Activated CD4-positive, CD25-positive, alpha-beta regulatory T cell treated with anti-CD3 and anti-CD28 coated beads, Interleukin-2, amount 50 U/mL, for 24 hours (primary cell): Measurements from ENCODE around the gene RNF157.
A peak's percentile ranks its signal among the peaks of the same experiment; 100 is the strongest.
"Not testable (repeated sequence)": the region's sequence is repeated elsewhere in the genome, so short reads cannot be mapped to it uniquely, and the experiment has no call there.

Experiments
- ATAC-seq, 2 donors: fragments of 150-1000 bp; cut with Tn5 transposase; one replicate each; pipeline ENCODE4 v1.10.0; 2021; ENCODE audit warnings: mild to moderate bottlenecking in 1 of 2, moderate library complexity in 1 of 2

RNF157 gene

GRCh38 chr17:76188213-76189016, 51.9 kb downstream of the RNF157 start:
- no peak for ATAC-seq

- not testable (repeated sequence) for ATAC-seq
These were observed 53.5 kb downstream of the RNF157 start for GRCh38 chr17:76186774-76187173.

GRCh38 chr17:76184290-76184689, 56.0 kb downstream of the RNF157 start:
- no peak for ATAC-seq

GRCh38 chr17:76182016-76182764, 58.1 kb downstream of the RNF157 start:
- peak; percentile 84 for ATAC-seq

GRCh38 chr17:76179496-76180467, 60.5 kb downstream of the RNF157 start:
- peak; percentile 76 to 81 for ATAC-seq

- no peak for ATAC-seq
These were observed 62.2 kb downstream of the RNF157 start for GRCh38 chr17:76178124-76178523.

- ATAC-seq, result no peak
These were observed 63.4 kb downstream of the RNF157 start for GRCh38 chr17:76176701-76177574.

GRCh38 chr17:76174037-76174436, 66.3 kb downstream of the RNF157 start:
- ATAC-seq, result no peak

- ATAC-seq, result no peak
These were observed 66.8 kb downstream of the RNF157 start for GRCh38 chr17:76173474-76173873.

GRCh38 chr17:76171706-76172105, 68.6 kb downstream of the RNF157 start:
- ATAC-seq, result no peak

- no peak for ATAC-seq
These were observed 70.2 kb downstream of the RNF157 start for GRCh38 chr17:76170114-76170513.

GRCh38 chr17:76166906-76167305, 73.4 kb downstream of the RNF157 start:
- ATAC-seq, result no peak

- ATAC-seq, result no peak
These were observed 74.1 kb downstream of the RNF157 start for GRCh38 chr17:76166168-76166567.

- ATAC-seq, result no peak
These were observed 76.0 kb downstream of the RNF157 start for GRCh38 chr17:76164331-76164730.

- ATAC-seq, result no peak
These were observed 76.4 kb downstream of the RNF157 start for GRCh38 chr17:76163919-76164318.

- no peak for ATAC-seq
These were observed 78.5 kb downstream of the RNF157 start for GRCh38 chr17:76161619-76162266.

GRCh38 chr17:76160896-76161528, 79.3 kb downstream of the RNF157 start:
- no peak for ATAC-seq

- ATAC-seq, result no peak
These were observed 81.1 kb downstream of the RNF157 start for GRCh38 chr17:76159157-76159556.

- no peak for ATAC-seq
These were observed 82.5 kb downstream of the RNF157 start for GRCh38 chr17:76157759-76158158.

- no peak for ATAC-seq
These were observed 83.7 kb downstream of the RNF157 start for GRCh38 chr17:76156662-76156991.
